ENCODE data around the gene TSKU.

TSKU gene

GRCh38 chr11:76763573-76764346 lies 19.4 kb upstream of the TSKU start:
- TF ChIP-seq CTCF (IDR thresholded peaks at IDR 0.05; ENCODE audit: control extremely low read depth, extremely low read depth, low read depth, missing control alignments) = no peak
- DNase-seq (ENCODE audit: extremely low spot score) = no peak
- ChIA-PET CTCF (no interaction called here), POLR2A (no interaction called here)

- DNase-seq (ENCODE audit: extremely low spot score) = no peak
- POLR2A ChIA-PET = no interaction called here
- TF ChIP-seq CTCF (IDR thresholded peaks at IDR 0.05; ENCODE audit: control extremely low read depth, extremely low read depth, low read depth, missing control alignments) = no peak
- CTCF ChIA-PET = interaction anchor here (2.5 kb wide), 1 partner anchor 31 kb away, joined by 7 read pairs; no protein-coding TSS in a partner anchor
Observed at GRCh38 chr11:76764941-76765665, 18.1 kb upstream of the TSKU start.

- no peak for DNase-seq (ENCODE audit: extremely low spot score)
- TF ChIP-seq CTCF (IDR thresholded peaks at IDR 0.05; ENCODE audit: control extremely low read depth, extremely low read depth, low read depth, missing control alignments) = no peak
- ChIA-PET CTCF (interaction anchor here (2.5 kb wide), 1 partner anchor 32 kb away, joined by 7 read pairs; no protein-coding TSS in a partner anchor), POLR2A (no interaction called here)
Observed at GRCh38 chr11:76765863-76766350, 17.2 kb upstream of the TSKU start.

- ChIA-PET POLR2A (no interaction called here), CTCF (interaction anchor here (2.5 kb wide), 1 partner anchor 33 kb away, joined by 7 read pairs; no protein-coding TSS in a partner anchor)
- DNase-seq (ENCODE audit: extremely low spot score) = no peak
- TF ChIP-seq CTCF (IDR thresholded peaks at IDR 0.05; ENCODE audit: control extremely low read depth, extremely low read depth, low read depth, missing control alignments) = no peak
Observed at GRCh38 chr11:76766521-76766920, 16.6 kb upstream of the TSKU start.

- TF ChIP-seq CTCF (IDR thresholded peaks at IDR 0.05; ENCODE audit: control extremely low read depth, extremely low read depth, low read depth, missing control alignments) = no peak
- DNase-seq (ENCODE audit: extremely low spot score) = no peak
- ChIA-PET POLR2A (no interaction called here), CTCF (interaction anchor here (2.5 kb wide), 1 partner anchor 34 kb away, joined by 7 read pairs; no protein-coding TSS in a partner anchor)
Observed at GRCh38 chr11:76767659-76768058, 15.5 kb upstream of the TSKU start.

GRCh38 chr11:76768088-76768908 lies 14.9 kb upstream of the TSKU start:
- CTCF ChIA-PET = no interaction called here
- TF ChIP-seq CTCF (IDR thresholded peaks at IDR 0.05; ENCODE audit: control extremely low read depth, extremely low read depth, low read depth, missing control alignments) = no peak
- POLR2A ChIA-PET = no interaction called here
- DNase-seq (ENCODE audit: extremely low spot score) = no peak

Data from GM10248 (cell line).